Erythroblast (primary cell): Measurements from ENCODE around the gene GMEB2.

ENCODE experiments used
- GATA1 ChIP-seq: IDR thresholded peaks from 2 replicates; pipeline ENCODE4 v1.6.1; 2011; ENCODE audit warnings: low read depth, mild to moderate bottlenecking, control low read depth, low read length, moderate library complexity
- POLR2A ChIP-seq: IDR thresholded peaks from 2 replicates; pipeline ENCODE4 v1.6.1; 2011; ENCODE audit warnings: mild to moderate bottlenecking, low read length

GRCh38 chr20:63539092-63539430 is 87.8 kb downstream of the GMEB2 start:
- TF ChIP-seq POLR2A (no peak), GATA1 (no peak)
